ENCODE results near the gene RCSD1. TPM values are rescaled to one million over a fixed set of nuclear protein-coding genes. Genes with fewer than 3 reads are reported as not detected.
A peak's percentile ranks its signal among the peaks of the same experiment; 100 is the strongest.

RCSD1 gene
- total RNA-seq, 1 experiment from 2014 or later: 0.50 TPM

DNA sequence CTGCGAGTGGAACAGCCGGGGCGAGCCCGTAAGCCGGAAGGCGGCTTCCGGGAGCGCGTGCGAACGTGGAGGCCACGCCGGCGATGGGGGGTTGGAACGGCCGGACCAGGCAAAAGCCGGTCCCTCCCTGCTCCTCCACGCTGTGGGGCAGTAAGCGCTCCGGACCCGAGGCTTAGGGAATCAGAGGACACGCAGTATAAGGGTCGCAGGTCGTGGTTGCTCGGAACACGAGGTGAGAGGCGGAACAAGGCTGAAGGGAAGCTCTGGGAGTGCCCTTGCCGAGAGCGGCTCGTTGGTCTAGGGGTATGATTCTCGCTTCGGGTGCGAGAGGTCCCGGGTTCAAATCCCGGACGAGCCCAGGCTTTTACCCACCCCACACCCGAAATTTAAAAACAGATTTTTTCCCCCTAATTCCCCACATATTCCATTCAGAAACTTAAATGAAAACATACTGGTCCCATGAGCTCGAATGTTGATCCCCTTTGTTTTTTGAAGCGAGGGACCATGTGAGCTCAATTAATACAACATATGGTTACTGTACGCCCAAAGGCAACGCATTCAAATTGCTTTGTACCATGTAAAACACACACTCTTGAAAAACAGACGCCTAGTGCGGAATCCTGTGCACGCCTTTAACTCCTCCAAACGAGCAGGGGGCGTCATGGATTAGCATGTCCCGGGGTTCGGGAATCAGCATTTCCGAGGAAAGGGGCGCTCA, 84.6 kb downstream of the RCSD1 start (continued):
- TF ChIP-seq HMGA2 (CRISPR knock-in tag; IDR thresholded peaks at IDR 0.05) (peak; percentile 39; the same call in 1 of the 2 replicates), TCF7 (CRISPR knock-in tag; IDR thresholded peaks at IDR 0.05; ENCODE audit: low read depth) (no peak), HMGXB4 (CRISPR knock-in tag; IDR thresholded peaks at IDR 0.05) (peak; percentile 100), NFYB (CRISPR knock-in tag; conservative IDR thresholded peaks at IDR 0.05; ENCODE audit: low read depth) (no peak), ATF1 (CRISPR knock-in tag; IDR thresholded peaks at IDR 0.05) (no peak), RELA (CRISPR knock-in tag; IDR thresholded peaks at IDR 0.05; ENCODE audit: borderline replicate concordance) (no peak), CREB1 (CRISPR knock-in tag; IDR thresholded peaks at IDR 0.05) (no peak), MLX (CRISPR knock-in tag; IDR thresholded peaks at IDR 0.05) (no peak)
- TF ChIP-seq, protein P1, sequence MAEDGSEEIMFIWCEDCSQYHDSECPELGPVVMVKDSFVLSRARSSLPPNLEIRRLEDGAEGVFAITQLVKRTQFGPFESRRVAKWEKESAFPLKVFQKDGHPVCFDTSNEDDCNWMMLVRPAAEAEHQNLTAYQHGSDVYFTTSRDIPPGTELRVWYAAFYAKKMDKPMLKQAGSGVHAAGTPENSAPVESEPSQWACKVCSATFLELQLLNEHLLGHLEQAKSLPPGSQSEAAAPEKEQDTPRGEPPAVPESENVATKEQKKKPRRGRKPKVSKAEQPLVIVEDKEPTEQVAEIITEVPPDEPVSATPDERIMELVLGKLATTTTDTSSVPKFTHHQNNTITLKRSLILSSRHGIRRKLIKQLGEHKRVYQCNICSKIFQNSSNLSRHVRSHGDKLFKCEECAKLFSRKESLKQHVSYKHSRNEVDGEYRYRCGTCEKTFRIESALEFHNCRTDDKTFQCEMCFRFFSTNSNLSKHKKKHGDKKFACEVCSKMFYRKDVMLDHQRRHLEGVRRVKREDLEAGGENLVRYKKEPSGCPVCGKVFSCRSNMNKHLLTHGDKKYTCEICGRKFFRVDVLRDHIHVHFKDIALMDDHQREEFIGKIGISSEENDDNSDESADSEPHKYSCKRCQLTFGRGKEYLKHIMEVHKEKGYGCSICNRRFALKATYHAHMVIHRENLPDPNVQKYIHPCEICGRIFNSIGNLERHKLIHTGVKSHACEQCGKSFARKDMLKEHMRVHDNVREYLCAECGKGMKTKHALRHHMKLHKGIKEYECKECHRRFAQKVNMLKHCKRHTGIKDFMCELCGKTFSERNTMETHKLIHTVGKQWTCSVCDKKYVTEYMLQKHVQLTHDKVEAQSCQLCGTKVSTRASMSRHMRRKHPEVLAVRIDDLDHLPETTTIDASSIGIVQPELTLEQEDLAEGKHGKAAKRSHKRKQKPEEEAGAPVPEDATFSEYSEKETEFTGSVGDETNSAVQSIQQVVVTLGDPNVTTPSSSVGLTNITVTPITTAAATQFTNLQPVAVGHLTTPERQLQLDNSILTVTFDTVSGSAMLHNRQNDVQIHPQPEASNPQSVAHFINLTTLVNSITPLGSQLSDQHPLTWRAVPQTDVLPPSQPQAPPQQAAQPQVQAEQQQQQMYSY (CRISPR knock-in tag; IDR thresholded peaks at IDR 0.05): no peak
- TF ChIP-seq, protein P2, sequence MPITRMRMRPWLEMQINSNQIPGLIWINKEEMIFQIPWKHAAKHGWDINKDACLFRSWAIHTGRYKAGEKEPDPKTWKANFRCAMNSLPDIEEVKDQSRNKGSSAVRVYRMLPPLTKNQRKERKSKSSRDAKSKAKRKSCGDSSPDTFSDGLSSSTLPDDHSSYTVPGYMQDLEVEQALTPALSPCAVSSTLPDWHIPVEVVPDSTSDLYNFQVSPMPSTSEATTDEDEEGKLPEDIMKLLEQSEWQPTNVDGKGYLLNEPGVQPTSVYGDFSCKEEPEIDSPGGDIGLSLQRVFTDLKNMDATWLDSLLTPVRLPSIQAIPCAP (CRISPR knock-in tag; IDR thresholded peaks at IDR 0.05): no peak
- TF ChIP-seq, protein P3, sequence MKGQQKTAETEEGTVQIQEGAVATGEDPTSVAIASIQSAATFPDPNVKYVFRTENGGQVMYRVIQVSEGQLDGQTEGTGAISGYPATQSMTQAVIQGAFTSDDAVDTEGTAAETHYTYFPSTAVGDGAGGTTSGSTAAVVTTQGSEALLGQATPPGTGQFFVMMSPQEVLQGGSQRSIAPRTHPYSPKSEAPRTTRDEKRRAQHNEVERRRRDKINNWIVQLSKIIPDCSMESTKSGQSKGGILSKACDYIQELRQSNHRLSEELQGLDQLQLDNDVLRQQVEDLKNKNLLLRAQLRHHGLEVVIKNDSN (CRISPR knock-in tag; IDR thresholded peaks at IDR 0.05): no peak; the same call in 1 of the 2 replicates

GRCh38 chr1:167715157-167715999, 85.3 kb downstream of the RCSD1 start:
- CTCF ChIA-PET: interaction anchor here (0.9 to 1.8 kb wide), 7 partner anchors 28 to 367 kb away, joined by 3 to 12 read pairs (median 3); no protein-coding TSS in a partner anchor
- POLR2A ChIA-PET: no interaction called here
- Mint-ChIP-seq H3K27me3 (ENCODE audit: low read depth) (peaks cover 29% of the 10 kb centered on the region), H3K36me3 (no peaks in the 10 kb centered on the region), H3K4me3 (peak overlapping the region; percentile 93), H3K27ac (peak overlapping the region; percentile 82), H3K4me1 (peaks cover 19% of the 10 kb centered on the region), H3K9me3 (no peaks in the 10 kb centered on the region)
- DNase-seq (ENCODE audit: low spot score) (peak; percentile 82), ATAC-seq (peak; percentile 15)
- TF ChIP-seq FOXP4 (CRISPR knock-in tag; IDR thresholded peaks at IDR 0.05) (0 out of 2 replicates have a peak, but pooled peaks have one; percentile 31), SP1 (CRISPR knock-in tag; conservative IDR thresholded peaks at IDR 0.05) (no peak), CREB1 (CRISPR knock-in tag; IDR thresholded peaks at IDR 0.05) (no peak), HMGXB4 (CRISPR knock-in tag; IDR thresholded peaks at IDR 0.05) (peak; percentile 90), ZNF138 (CRISPR knock-in tag; conservative IDR thresholded peaks at IDR 0.05) (no peak), ETV6 (CRISPR knock-in tag; IDR thresholded peaks at IDR 0.05) (peak; percentile 72; the same call in 1 of the 2 replicates), NFATC4 (CRISPR knock-in tag; IDR thresholded peaks at IDR 0.05) (no peak)
- TF ChIP-seq, protein P4, sequence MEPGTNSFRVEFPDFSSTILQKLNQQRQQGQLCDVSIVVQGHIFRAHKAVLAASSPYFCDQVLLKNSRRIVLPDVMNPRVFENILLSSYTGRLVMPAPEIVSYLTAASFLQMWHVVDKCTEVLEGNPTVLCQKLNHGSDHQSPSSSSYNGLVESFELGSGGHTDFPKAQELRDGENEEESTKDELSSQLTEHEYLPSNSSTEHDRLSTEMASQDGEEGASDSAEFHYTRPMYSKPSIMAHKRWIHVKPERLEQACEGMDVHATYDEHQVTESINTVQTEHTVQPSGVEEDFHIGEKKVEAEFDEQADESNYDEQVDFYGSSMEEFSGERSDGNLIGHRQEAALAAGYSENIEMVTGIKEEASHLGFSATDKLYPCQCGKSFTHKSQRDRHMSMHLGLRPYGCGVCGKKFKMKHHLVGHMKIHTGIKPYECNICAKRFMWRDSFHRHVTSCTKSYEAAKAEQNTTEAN (CRISPR knock-in tag; IDR thresholded peaks at IDR 0.05): no peak
- TF ChIP-seq, protein P5, sequence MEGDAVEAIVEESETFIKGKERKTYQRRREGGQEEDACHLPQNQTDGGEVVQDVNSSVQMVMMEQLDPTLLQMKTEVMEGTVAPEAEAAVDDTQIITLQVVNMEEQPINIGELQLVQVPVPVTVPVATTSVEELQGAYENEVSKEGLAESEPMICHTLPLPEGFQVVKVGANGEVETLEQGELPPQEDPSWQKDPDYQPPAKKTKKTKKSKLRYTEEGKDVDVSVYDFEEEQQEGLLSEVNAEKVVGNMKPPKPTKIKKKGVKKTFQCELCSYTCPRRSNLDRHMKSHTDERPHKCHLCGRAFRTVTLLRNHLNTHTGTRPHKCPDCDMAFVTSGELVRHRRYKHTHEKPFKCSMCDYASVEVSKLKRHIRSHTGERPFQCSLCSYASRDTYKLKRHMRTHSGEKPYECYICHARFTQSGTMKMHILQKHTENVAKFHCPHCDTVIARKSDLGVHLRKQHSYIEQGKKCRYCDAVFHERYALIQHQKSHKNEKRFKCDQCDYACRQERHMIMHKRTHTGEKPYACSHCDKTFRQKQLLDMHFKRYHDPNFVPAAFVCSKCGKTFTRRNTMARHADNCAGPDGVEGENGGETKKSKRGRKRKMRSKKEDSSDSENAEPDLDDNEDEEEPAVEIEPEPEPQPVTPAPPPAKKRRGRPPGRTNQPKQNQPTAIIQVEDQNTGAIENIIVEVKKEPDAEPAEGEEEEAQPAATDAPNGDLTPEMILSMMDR (IDR thresholded peaks at IDR 0.05): peak; percentile 57; the same call in 1 of the 2 replicates

Data from WTC11 (cell line).